Endothelial cell of umbilical vein (primary cell): ENCODE results near the gene TSNAX. TPM values are rescaled to one million over a fixed set of nuclear protein-coding genes. Genes with fewer than 3 reads are reported as not detected.

Experiments used
- BruUV-seq: library from RNA; stranded (reverse); fragments of 400-500 nt; replicated peaks from 2 replicates; lab custom pipeline; 2021; lab: Mats Ljungman, UMichigan
- CTCF ChIA-PET: fragments of 300-600, 350-600 bp; sonication (Branson Sonifier 250); formaldehyde crosslinking; loops from one replicate; lab custom pipeline; 2021; ENCODE audit warnings: antibody characterized with exemption, inconsistent platforms; lab: Charles Lee
- POLR2A ChIA-PET: fragments of 300-600, 350-600 bp; sonication (Branson Sonifier 250); formaldehyde crosslinking; loops from one replicate; lab custom pipeline; 2021; ENCODE audit warnings: antibody characterized with exemption, inconsistent platforms; lab: Charles Lee
- DNase-seq: peaks from one replicate; pipeline ENCODE4 v3.0.0-alpha.2; 2011; ENCODE audit warnings: low read depth, low spot score
- FAIRE-seq: peaks from 2 replicates; lab custom pipeline; 2011; peaks lifted over from hg19 to GRCh38; lab: Jason Lieb, UNC
- H2AFZ ChIP-seq: 2 replicates; pipeline ENCODE4 v1.6.0; 2012; ENCODE audit warnings: low read depth, low read length, control low read depth, inconsistent platforms
- H3K27ac ChIP-seq: 2 replicates; pipeline ENCODE4 v1.5.1; 2011; ENCODE audit warnings: low read depth, mild to moderate bottlenecking, control low read depth, low read length, moderate library complexity; ENCODE audit not compliant: insufficient read depth
- H3K27me3 ChIP-seq, 2 experiments: 2 replicates each; pipeline versions ENCODE4 v1.6.0 to v1.6.1; 2011; ENCODE audit warnings: low read length in 2 of 2, mixed read lengths in 1 of 2; ENCODE audit not compliant: control insufficient read depth in 2 of 2, insufficient read depth in 2 of 2
- H3K36me3 ChIP-seq, 2 experiments: 2 replicates in 1 of 2; 3 replicates in 1 of 2; pipeline ENCODE4 v1.5.1; 2011; ENCODE audit warnings: low read length in 2 of 2, mild to moderate bottlenecking in 1 of 2, moderate library complexity in 1 of 2; ENCODE audit not compliant: control insufficient read depth in 2 of 2, insufficient read depth in 2 of 2; ENCODE audit errors: extremely low read depth in 1 of 2
- H3K4me1 ChIP-seq: 3 replicates; pipeline ENCODE4 v1.5.1; 2011; ENCODE audit warnings: mild to moderate bottlenecking, low read length; ENCODE audit not compliant: control insufficient read depth, insufficient read depth; ENCODE audit errors: extremely low read depth
- H3K4me2 ChIP-seq: 2 replicates; pipeline ENCODE4 v1.6.1; 2011; ENCODE audit warnings: low read length, control low read depth, mixed read lengths; ENCODE audit not compliant: insufficient read depth
- H3K4me3 ChIP-seq, 3 experiments: fragments of 200-600 bp in 1 of 3; sonication (generic), shearing (Covaris generic) in 1 of 3; replicated peaks in 1 of 3; 2 replicates each; pipeline ENCODE4 v1.5.1; 2011 to 2016; ENCODE audit warnings: control low read depth in 3 of 3, low read length in 3 of 3, mild to moderate bottlenecking in 2 of 3, inconsistent platforms in 1 of 3, low read depth in 1 of 3, moderate library complexity in 1 of 3; ENCODE audit not compliant: insufficient read depth in 1 of 3
- H3K79me2 ChIP-seq: 2 replicates; pipeline ENCODE4 v1.6.0; 2012; ENCODE audit warnings: low read length, inconsistent platforms; ENCODE audit not compliant: control insufficient read depth, insufficient read depth
- H3K9ac ChIP-seq: replicated peaks from 2 replicates; pipeline ENCODE3; 2011; ENCODE audit warnings: low read length, control low read depth; ENCODE audit not compliant: insufficient read depth; ENCODE audit errors: extremely low read depth
- H3K9me1 ChIP-seq: replicated peaks from 3 replicates; pipeline ENCODE4 v1.6.0; 2011; ENCODE audit warnings: mild to moderate bottlenecking, low read length; ENCODE audit not compliant: control insufficient read depth, insufficient read depth; ENCODE audit errors: extremely low read depth
- H3K9me3 ChIP-seq: replicated peaks from 2 replicates; pipeline ENCODE4 v1.5.1; 2012; ENCODE audit warnings: low read length, inconsistent platforms; ENCODE audit not compliant: control insufficient read depth, insufficient read depth
- H4K20me1 ChIP-seq: replicated peaks from 2 replicates; pipeline ENCODE3; 2011; ENCODE audit warnings: mild to moderate bottlenecking, low read length; ENCODE audit not compliant: control insufficient read depth, insufficient read depth; ENCODE audit errors: extremely low read depth
- CTCF ChIP-seq, 2 donors: IDR thresholded peaks; 1 replicate in 1 of 2; 2 replicates in 1 of 2; pipeline ENCODE4 v1.5.1; 2011; ENCODE audit warnings: low read length in 2 of 2, mild to moderate bottlenecking in 2 of 2, moderate library complexity in 2 of 2, control low read depth in 1 of 2, inconsistent platforms in 1 of 2, low read depth in 1 of 2; ENCODE audit not compliant: insufficient read depth in 1 of 2; ENCODE audit errors: extremely low read depth in 1 of 2
- EZH2 ChIP-seq: IDR thresholded peaks from 2 replicates; pipeline ENCODE4 v1.6.1; 2012; ENCODE audit warnings: borderline replicate concordance, low read depth, mild to moderate bottlenecking, moderate library complexity, low read length, inconsistent platforms; ENCODE audit not compliant: severe bottlenecking
- FOS ChIP-seq: IDR thresholded peaks from 2 replicates; pipeline ENCODE4 v1.6.1; 2011; ENCODE audit warnings: mild to moderate bottlenecking, low read length, moderate library complexity, borderline replicate concordance; ENCODE audit not compliant: insufficient read depth
- GATA2 ChIP-seq: IDR thresholded peaks from 2 replicates; pipeline ENCODE4 v1.7.0; 2011; ENCODE audit warnings: low read depth, mild to moderate bottlenecking, moderate library complexity, mixed read lengths, low read length; ENCODE audit not compliant: insufficient read length, insufficient read depth
- JUN ChIP-seq: IDR thresholded peaks from 2 replicates; pipeline ENCODE4 v1.6.1; 2011; ENCODE audit warnings: borderline replicate concordance, low read depth; ENCODE audit not compliant: insufficient read length, insufficient read depth
- MAX ChIP-seq: IDR thresholded peaks from 2 replicates; pipeline ENCODE4 v1.6.1; 2011; ENCODE audit not compliant: insufficient read depth, insufficient read length
- MYC ChIP-seq: IDR thresholded peaks from one replicate; pipeline ENCODE4 v1.6.1; 2011; ENCODE audit warnings: mild to moderate bottlenecking, low read depth, low read length
- POLR2A ChIP-seq: IDR thresholded peaks from 2 replicates; pipeline ENCODE4 v1.6.1; 2012; ENCODE audit warnings: low read depth, mild to moderate bottlenecking, control low read depth, low read length
- POLR2AphosphoS5 ChIP-seq: IDR thresholded peaks from 2 replicates; pipeline ENCODE4 v1.6.1; 2012; ENCODE audit warnings: low read depth, mild to moderate bottlenecking, control low read depth, low read length, moderate library complexity; ENCODE audit not compliant: insufficient read depth
- dilution Hi-C: fragments of 300-500 bp; cut with MboI; formaldehyde crosslinking; loops from one replicate; pipeline ENCODE4 v1.15.0; 2019; ENCODE audit warnings: low sequenced_read_pairs; ENCODE audit not compliant: extremely low pct_ligation_motif_present
- intact Hi-C: fragments of 100-400 bp; cut with micrococcal nuclease; formaldehyde crosslinking; loops from one replicate; pipeline ENCODE4 v1.10.0; 2022
- polyA plus RNA-seq, 4 experiments: library from polyadenylated mRNA; depleted of rRNA in 3 of 4; stranded (reverse) in 3 of 4; unstranded in 1 of 4; fragments of >200 nt; gene quantifications; 2 replicates each; pipeline versions ENCODE4 v1.2.1 to v1.2.3, GENCODE V29; 2011 to 2012; ENCODE audit warnings: missing spikeins in 1 of 4
- total RNA-seq: library from RNA; stranded (reverse); gene quantifications from 2 replicates; pipeline ENCODE4 v1.2.3, GENCODE V29; 2021

The TSNAX gene
- total and polyA plus RNA-seq, 2 donors (not counting 3 experiments of a cell fraction or from before 2014, with no cell fraction given): 6.3 to 26.3 TPM

GRCh38 chr1:231597971-231598370, 69.5 kb downstream of the TSNAX start:
- ChIA-PET CTCF (no interaction called here), POLR2A (no interaction called here)
- Histone ChIP-seq H3K9me3 (no peaks in the 10 kb centered on the region), H3K9me1 (no peaks in the 10 kb centered on the region), H3K4me3 (no peak overlapping the region), H3K4me1 (peaks cover 4% of the 10 kb centered on the region), H4K20me1 (no peaks in the 10 kb centered on the region), H3K36me3 (no peaks in the 10 kb centered on the region), H2AFZ (no peak overlapping the region), H3K27me3 (no peaks in the 10 kb centered on the region), H3K4me2 (no peak overlapping the region), H3K79me2 (no peaks in the 10 kb centered on the region), H3K27ac (no peak overlapping the region), H3K9ac (no peak overlapping the region)
- dilution Hi-C loops: no loop called here
- DNase-seq: no peak
- TF ChIP-seq CTCF (IDR thresholded peaks at IDR 0.05; ENCODE audit: extremely low read depth in 1 of 2, insufficient read depth in 1 of 2, low read depth in 1 of 2, low read length in 2 of 2) (no peak), MYC (no peak), GATA2 (no peak), POLR2AphosphoS5 (no peak), JUN (no peak), FOS (no peak), POLR2A (no peak), EZH2 (no peak), MAX (no peak)
- BruUV-seq: no TSS peak
- FAIRE-seq: no peak
- intact Hi-C loops: no loop called here
